Skeletal muscle satellite cell (primary cell): ENCODE data around the gene PTGIR.

Experiments used
- H3K27me3 ChIP-seq: 2 replicates; pipeline ENCODE4 v1.7.0; 2013; ENCODE audit warnings: low read length; ENCODE audit not compliant: control insufficient read depth, insufficient read depth
- H3K36me3 ChIP-seq: 2 replicates; pipeline ENCODE4 v1.7.0; 2013; ENCODE audit warnings: mild to moderate bottlenecking, control low read depth, low read length; ENCODE audit not compliant: insufficient read depth
- H3K4me1 ChIP-seq: 2 replicates; pipeline ENCODE4 v1.7.0; 2013; ENCODE audit warnings: low read length; ENCODE audit not compliant: control insufficient read depth, insufficient read depth
- H3K4me2 ChIP-seq: 2 replicates; pipeline ENCODE4 v1.7.0; 2013; ENCODE audit warnings: mild to moderate bottlenecking, low read length
- H3K4me3 ChIP-seq: 2 replicates; pipeline ENCODE4 v1.7.0; 2013; ENCODE audit warnings: low read length
- H3K9ac ChIP-seq: 2 replicates; pipeline ENCODE4 v1.7.0; 2013; ENCODE audit warnings: mild to moderate bottlenecking, low read depth, low read length, moderate library complexity
- H3K9me3 ChIP-seq: replicated peaks from 2 replicates; pipeline ENCODE4 v1.7.0; 2013; ENCODE audit warnings: mild to moderate bottlenecking, control low read depth, low read length

PTGIR gene

DNA sequence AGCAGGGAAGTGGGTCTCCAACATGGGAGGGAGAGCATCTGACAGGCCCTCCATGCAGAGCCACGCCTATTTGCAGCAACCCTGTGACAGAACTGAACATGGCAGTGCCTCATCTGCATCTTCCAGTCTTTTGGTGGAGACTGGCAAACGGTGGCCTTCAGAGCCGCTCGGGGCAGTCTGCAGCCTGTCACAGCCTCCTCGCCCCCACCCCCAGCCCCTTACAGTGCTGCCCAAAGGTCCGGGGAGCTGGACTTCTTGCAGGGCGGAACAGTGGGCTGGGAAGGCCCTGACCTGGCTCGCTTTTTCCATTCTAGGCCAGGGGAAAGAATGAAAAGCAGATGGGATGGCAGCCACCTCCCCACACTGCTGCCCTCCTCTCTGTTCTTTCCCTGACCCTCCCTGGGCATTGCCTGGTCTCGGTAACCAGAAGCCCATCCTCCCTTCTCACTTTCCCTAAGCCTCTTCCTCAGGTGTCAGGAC lies 21.1 kb downstream of the PTGIR start:
- H3K4me3 ChIP-seq: peak overlapping the region; percentile 77
- H3K27me3 ChIP-seq: no peaks in the 10 kb centered on the region
- peak overlapping the region; percentile 93 for H3K9ac ChIP-seq
- H3K36me3 ChIP-seq: peaks cover 39% of the 10 kb centered on the region
- no peaks in the 10 kb centered on the region for H3K9me3 ChIP-seq
- H3K4me1 ChIP-seq: peaks cover 28% of the 10 kb centered on the region
- peak overlapping the region; percentile 97 for H3K4me2 ChIP-seq

DNA sequence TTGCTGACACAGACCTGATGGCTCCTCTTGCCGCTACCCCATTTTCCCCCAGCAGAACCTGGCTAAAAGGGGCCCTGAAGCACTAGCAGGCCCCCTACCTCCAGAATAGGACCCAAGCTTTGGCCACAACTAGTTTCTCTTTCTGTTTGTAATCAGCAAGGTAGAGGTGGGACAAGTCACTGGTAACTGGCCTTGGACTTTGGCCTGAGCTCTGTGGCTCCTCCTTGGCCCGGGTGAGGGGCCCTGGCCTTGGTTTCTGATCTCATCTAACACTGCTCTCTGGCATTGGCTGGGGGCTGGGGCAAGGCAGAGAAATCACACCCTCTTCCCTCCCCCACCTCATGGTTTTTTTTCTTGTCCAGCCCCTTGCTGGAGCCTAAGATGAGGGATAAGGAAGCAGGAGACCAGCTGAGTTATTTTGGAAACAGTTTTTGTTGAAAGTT lies 21.7 kb downstream of the PTGIR start:
- H3K9ac ChIP-seq: peak overlapping the region; percentile 93
- H3K4me1 ChIP-seq: peaks cover 28% of the 10 kb centered on the region
- no peaks in the 10 kb centered on the region for H3K27me3 ChIP-seq
- H3K36me3 ChIP-seq: peaks cover 34% of the 10 kb centered on the region
- H3K4me2 ChIP-seq: peak overlapping the region; percentile 97
- H3K9me3 ChIP-seq: no peaks in the 10 kb centered on the region
- H3K4me3 ChIP-seq: peak overlapping the region; percentile 77

DNA sequence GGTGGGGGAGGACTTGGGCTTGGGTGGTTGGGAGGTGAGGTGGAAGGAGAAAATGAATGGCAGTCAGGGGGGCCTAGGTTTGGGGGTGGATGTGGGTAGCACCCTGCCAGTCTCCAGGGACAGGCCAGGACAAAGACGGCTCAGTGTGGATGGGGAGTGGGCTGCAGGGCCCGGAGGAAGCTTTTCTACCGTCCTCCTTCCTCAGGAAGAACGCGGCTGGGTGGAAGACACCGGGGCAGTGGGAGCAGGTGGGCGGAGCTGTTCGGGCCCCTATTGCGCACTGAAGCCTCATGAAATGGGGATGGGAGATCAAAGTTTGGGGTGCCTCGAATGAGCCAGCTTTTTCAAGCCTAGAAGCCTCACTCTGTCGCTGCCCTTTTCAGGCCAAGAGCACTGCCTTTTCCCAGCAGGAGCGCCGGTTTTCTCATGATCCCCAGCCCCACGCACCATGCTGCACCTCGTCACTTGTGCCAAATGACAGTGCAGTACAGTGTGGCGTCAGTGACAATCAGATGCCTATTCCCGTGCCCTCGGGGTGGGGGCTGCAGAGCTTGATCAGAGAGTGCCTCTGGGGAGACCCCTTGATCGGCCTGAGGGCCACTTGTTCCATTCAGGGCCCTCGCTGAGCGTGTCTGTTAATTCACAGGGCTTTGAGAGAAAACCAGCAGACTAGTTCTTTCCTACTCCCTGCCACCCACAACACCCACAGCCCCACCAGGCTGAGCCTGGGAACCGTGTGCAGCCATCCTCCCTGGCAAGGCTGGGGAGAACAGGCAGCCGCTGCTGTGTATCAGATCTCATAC lies 22.3 kb downstream of the PTGIR start:
- no peaks in the 10 kb centered on the region for H3K9me3 ChIP-seq
- peak overlapping the region; percentile 93 for H3K9ac ChIP-seq
- H3K27me3 ChIP-seq: no peaks in the 10 kb centered on the region
- H3K4me3 ChIP-seq: peak overlapping the region; percentile 77
- H3K4me1 ChIP-seq: peaks cover 28% of the 10 kb centered on the region
- H3K36me3 ChIP-seq: peaks cover 27% of the 10 kb centered on the region
- peak overlapping the region; percentile 97 for H3K4me2 ChIP-seq

DNA sequence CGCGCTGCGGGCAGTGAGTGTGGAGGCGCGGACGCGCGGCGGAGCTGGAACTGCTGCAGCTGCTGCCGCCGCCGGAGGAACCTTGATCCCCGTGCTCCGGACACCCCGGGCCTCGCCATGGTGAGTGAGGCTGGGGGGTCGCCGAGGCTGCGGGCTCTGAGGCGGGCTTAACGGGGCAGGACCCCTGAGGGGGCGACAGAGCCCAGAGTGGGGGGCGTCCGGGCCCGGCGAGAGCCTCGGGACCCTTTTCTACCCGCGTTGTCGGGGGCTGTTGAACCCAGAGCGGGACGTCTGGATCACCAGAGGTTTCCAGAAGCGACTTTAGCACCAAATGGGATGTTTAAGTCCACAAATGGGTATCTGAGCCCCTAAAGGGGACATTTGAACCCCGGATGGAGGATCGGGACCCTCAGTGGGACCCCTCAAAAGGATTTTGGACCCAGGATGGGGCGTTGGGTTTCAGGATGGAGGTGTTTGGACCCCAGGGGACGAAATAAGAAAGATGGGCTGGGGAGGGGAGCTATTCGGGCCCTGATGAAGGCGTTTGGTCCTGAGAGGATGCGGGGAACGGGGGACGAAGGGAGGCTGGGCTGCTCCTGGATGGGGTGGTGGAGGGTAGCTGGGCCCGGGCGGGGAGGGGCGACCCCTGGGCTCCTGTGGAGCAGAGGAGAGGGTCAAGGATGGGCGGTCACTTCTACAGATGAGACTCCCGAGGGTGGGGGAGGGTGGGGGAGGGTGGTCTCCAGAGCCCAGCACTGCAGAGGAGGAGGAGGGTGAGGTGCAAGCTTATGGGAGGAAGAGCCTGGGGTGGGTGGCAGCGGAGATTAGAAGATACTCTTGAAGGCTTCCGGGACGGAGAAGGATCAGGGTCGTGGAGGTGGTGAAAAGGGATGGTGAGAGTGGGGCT lies 23.3 kb downstream of the PTGIR start, which contains the start of gene CALM3:
TSS of gene CALM3 (plus strand) at position 13 of the 907 bp plus-strand sequence. CDS start at position 118, 105 bp downstream.
- H3K4me1 ChIP-seq: peaks cover 28% of the 10 kb centered on the region
- H3K27me3 ChIP-seq: no peaks in the 10 kb centered on the region
- H3K36me3 ChIP-seq: peaks cover 17% of the 10 kb centered on the region
- H3K4me2 ChIP-seq: peak within 1 kb of the TSS; percentile 97
- H3K4me3 ChIP-seq: peak within 1 kb of the TSS; percentile 77
- peak within 1 kb of the TSS; percentile 93 for H3K9ac ChIP-seq
- no peaks in the 10 kb centered on the region for H3K9me3 ChIP-seq

DNA sequence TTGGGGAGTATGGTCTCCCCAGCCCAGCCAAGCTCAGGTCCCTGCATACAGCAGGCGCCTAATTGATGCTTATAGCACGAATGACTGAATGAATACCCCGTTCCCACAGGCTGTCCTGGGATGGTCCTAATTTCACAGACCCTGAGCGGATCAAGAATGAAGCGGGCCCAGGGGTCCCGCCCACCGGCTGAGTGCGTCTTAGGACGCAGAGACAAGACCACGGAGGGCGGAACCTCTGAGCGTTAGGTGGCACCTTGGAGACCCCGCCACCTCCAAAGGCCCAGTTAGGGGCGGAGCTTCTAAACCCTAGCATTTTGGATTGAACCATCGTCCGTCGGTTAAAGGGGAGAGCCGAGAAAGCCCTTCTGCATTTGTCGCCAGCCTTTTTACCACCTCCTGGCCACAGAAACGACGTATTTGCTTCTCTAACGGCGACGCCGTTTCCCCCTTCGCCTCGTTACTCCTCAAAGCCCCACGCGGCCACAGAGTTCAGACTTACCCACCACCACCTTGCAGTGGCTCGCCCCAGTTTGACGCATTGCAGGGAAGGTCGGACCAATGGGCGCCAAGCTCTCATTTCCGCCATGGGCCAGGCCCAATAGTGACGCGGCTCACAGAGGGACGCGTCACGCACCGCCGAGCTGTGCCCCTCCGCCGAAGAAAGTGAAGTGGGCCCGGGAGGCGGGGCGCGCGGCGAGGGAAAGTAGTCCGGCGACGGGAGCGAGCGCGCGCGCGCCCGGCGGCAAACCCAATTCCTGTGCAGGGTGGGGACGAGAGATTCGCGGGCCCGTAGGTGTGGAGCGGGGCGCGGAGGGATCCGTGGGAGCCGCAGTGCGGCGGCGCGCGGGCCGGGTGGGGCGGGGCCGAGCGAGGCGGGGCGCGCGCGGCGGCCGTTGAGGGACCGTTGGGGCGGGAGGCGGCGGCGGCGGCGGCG lies 24.2 kb downstream of the PTGIR start:
- no peaks in the 10 kb centered on the region for H3K9me3 ChIP-seq
- H3K27me3 ChIP-seq: no peaks in the 10 kb centered on the region
- H3K9ac ChIP-seq: peak overlapping the region; percentile 93
- peaks cover 28% of the 10 kb centered on the region for H3K4me1 ChIP-seq
- H3K36me3 ChIP-seq: peaks cover 8% of the 10 kb centered on the region
- H3K4me2 ChIP-seq: peak overlapping the region; percentile 97
- H3K4me3 ChIP-seq: peak overlapping the region; percentile 77

DNA sequence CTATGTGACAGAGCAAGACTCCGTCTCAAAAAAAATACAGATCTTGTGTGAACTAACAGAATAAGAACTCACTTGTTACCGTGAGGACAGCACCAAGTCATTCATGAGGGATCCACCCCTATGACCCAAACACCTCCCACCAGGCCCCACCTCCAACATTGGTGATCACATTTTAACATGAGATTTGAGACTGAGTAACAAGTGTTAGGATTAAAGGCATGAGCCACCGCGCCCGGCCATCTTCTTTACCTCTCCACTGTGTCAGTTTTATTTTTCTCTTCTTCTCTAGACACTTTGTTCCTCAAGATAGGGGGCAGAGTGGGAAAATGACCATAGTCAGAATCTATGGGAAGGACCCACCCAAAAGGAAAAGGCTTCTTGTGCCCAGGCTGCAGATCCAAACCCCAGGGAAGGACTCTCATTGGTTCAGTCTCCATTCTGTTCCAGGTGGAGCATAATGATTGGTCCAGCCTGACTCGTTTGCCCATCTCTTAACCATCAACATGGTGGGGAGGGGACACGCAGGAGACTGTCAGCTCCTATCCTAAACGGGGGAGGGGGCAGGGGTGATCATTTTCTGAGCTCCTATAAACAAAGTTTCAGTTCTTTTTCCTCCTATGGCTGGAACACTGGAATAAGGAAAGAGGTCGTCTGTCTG lies 25.0 kb downstream of the PTGIR start:
- no peaks in the 10 kb centered on the region for H3K9me3 ChIP-seq
- H3K4me1 ChIP-seq: peaks cover 22% of the 10 kb centered on the region
- peak overlapping the region; percentile 93 for H3K9ac ChIP-seq
- peak overlapping the region; percentile 77 for H3K4me3 ChIP-seq
- H3K4me2 ChIP-seq: peak overlapping the region; percentile 81
- H3K36me3 ChIP-seq: no peaks in the 10 kb centered on the region
- no peaks in the 10 kb centered on the region for H3K27me3 ChIP-seq

DNA sequence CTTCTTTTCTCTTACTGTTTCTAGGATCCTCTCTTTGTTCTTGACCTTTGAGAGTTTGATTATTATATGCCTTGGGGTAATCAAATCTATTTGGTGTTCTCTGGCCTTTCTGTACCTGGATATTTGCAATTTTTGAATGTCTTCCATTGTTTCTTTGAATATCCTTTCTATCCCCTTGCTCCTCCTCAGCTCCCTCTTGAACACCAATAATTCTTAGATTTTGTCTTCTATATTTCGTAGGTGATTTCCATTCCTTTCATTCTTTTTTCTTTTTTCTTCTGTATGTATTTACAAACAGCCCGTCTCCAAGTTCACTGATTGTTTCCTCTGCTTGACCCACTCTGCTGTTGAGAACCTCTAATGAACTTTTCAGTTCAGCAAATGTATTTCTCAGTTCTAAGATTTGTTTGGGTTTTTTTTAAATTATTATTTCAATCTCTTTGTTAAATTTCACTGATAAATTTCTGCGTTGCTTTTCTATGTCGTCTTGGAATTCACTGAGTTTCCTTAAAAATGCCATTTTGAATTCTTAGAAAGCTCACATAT lies 26.4 kb downstream of the PTGIR start:
- Histone ChIP-seq H3K4me3 (no peak overlapping the region), H3K4me2 (no peak overlapping the region), H3K4me1 (peaks cover 11% of the 10 kb centered on the region), H3K36me3 (no peaks in the 10 kb centered on the region), H3K9me3 (no peaks in the 10 kb centered on the region), H3K27me3 (no peaks in the 10 kb centered on the region), H3K9ac (no peak overlapping the region)

DNA sequence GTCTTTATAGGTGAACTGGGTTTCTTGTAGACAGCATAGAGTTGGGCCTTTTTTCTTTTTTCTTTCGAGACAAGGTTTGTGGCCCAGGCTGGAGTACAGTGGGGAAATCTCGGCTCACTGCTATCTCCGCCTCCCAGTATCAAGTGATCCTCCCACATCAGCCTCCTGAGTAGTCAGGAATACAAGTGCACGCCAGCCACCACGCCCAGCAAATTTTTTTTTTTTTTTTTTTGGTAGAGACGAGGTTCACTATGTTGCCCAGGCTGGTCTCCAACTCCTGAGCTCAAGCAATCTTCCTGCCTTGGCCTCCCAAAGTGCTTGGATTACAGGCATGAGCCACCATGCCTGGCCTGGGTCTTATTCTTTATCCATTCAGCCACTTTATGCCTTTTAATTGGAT lies 28.9 kb downstream of the PTGIR start:
- Histone ChIP-seq H3K4me1 (no peaks in the 10 kb centered on the region), H3K36me3 (no peaks in the 10 kb centered on the region), H3K4me3 (no peak overlapping the region), H3K9me3 (no peaks in the 10 kb centered on the region), H3K27me3 (no peaks in the 10 kb centered on the region), H3K4me2 (no peak overlapping the region), H3K9ac (no peak overlapping the region)

DNA sequence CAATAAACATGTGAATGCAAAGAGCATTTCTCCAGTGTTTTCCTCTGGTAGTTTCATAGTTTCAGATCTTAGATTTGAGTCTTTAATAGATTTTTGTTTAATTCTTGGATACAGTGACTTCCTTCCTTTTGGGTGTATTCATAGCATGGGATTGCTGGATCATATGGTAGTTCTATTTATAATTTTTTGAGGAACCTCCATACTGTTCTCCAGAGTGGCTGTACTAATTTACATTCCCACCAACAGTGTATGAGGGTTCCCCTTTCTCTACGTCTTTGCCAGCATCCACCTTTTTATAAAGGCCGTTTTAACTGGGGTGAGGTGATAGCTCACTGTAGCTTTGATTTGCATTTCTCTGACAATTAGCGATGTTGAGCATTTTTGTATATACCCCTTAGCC lies 33.0 kb downstream of the PTGIR start:
- Histone ChIP-seq H3K4me1 (no peaks in the 10 kb centered on the region), H3K4me3 (no peak overlapping the region)

DNA sequence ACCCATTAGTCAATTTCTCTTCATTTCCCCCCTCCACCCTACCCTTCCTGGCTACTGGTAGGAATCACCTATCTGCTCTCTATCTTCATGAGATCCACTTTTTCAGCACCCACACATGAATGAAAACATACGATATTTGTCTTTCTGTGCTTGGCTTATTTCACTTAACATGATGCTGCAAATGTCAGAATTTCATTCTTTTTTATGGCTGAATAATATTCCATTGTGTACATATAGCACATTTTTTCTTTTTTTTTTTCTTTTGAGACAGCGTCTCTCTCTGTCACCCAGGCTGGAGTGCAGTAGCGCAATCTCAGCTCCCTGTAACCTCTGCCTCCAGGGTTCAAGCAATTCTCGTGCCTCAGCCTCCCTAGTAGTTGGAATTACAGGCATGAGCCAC lies 33.6 kb downstream of the PTGIR start:
- H3K9ac ChIP-seq: no peak overlapping the region
- H3K4me3 ChIP-seq: no peak overlapping the region
- no peak overlapping the region for H3K4me2 ChIP-seq
- H3K27me3 ChIP-seq: no peaks in the 10 kb centered on the region
- no peaks in the 10 kb centered on the region for H3K9me3 ChIP-seq
- H3K4me1 ChIP-seq: no peaks in the 10 kb centered on the region
- no peaks in the 10 kb centered on the region for H3K36me3 ChIP-seq

More for the DNA sequence above, 33.0 kb downstream of the PTGIR start:
- no peaks in the 10 kb centered on the region for H3K27me3 ChIP-seq
- no peaks in the 10 kb centered on the region for H3K9me3 ChIP-seq
- no peaks in the 10 kb centered on the region for H3K36me3 ChIP-seq
- H3K4me2 ChIP-seq: no peak overlapping the region
- H3K9ac ChIP-seq: no peak overlapping the region
